HL-60 (cell line): ENCODE measurements around the gene GLRX2.

Source experiments
- DNase-seq, 2 experiments: peaks; one replicate each; pipeline ENCODE4 v3.0.0-alpha.2; 2010 to 2020; ENCODE audit warnings: low read depth in 1 of 2, low spot score in 1 of 2
- H3K27ac ChIP-seq: fragments of 250-450 bp; sonication (Bioruptor Pico); replicated peaks from 2 replicates; pipeline ENCODE4 v1.5.1; 2020; ENCODE audit warnings: mild to moderate bottlenecking, moderate library complexity
- H3K27me3 ChIP-seq: fragments of 250-450 bp; sonication (Bioruptor Pico); 2 replicates; pipeline ENCODE4 v1.5.1; 2021; ENCODE audit warnings: mild to moderate bottlenecking, moderate library complexity; ENCODE audit not compliant: insufficient read depth, poor library complexity, severe bottlenecking
- H3K4me3 ChIP-seq: replicated peaks from 2 replicates; pipeline ENCODE4 v1.5.1; 2011; ENCODE audit warnings: mild to moderate bottlenecking, control low read depth, low read length; ENCODE audit not compliant: insufficient read depth
- CTCF ChIP-seq: IDR thresholded peaks from one replicate; pipeline ENCODE4 v1.5.1; 2011; ENCODE audit warnings: low read length, control low read depth, inconsistent platforms; ENCODE audit not compliant: insufficient read depth
- GABPA ChIP-seq: IDR thresholded peaks from 2 replicates; pipeline ENCODE4 v1.6.1; 2012; ENCODE audit warnings: low read depth
- POLR2AphosphoS5 ChIP-seq: IDR thresholded peaks from 2 replicates; pipeline ENCODE4 v1.6.1; 2012; ENCODE audit warnings: low read depth
- REST ChIP-seq: IDR thresholded peaks from 2 replicates; pipeline ENCODE4 v1.6.1; 2012; ENCODE audit warnings: low read depth; ENCODE audit not compliant: insufficient replicate concordance
- SPI1 ChIP-seq: IDR thresholded peaks from 2 replicates; pipeline ENCODE4 v1.6.1; 2012; ENCODE audit warnings: low read depth, mild to moderate bottlenecking, borderline replicate concordance

GLRX2 gene

GRCh38 chr1:193140254-193140653 lies 35.0 kb upstream of the GLRX2 start:
- H3K27me3 ChIP-seq: no peaks in the 10 kb centered on the region
- no peak overlapping the region for H3K4me3 ChIP-seq
- no peak overlapping the region for H3K27ac ChIP-seq
- no peak for DNase-seq
- no peak for TF ChIP-seq POLR2AphosphoS5
- no peak for TF ChIP-seq CTCF
- no peak for TF ChIP-seq SPI1
- no peak for TF ChIP-seq GABPA
- no peak for TF ChIP-seq REST

GRCh38 chr1:193131266-193131860 lies 26.1 kb upstream of the GLRX2 start:
- H3K27me3 ChIP-seq: no peaks in the 10 kb centered on the region
- TF ChIP-seq SPI1: no peak
- no peak for TF ChIP-seq REST
- TF ChIP-seq GABPA: no peak
- no peak for TF ChIP-seq CTCF
- no peak for TF ChIP-seq POLR2AphosphoS5

GRCh38 chr1:193125369-193125768 lies 20.2 kb upstream of the GLRX2 start:
- H3K27me3 ChIP-seq: no peaks in the 10 kb centered on the region
- H3K4me3 ChIP-seq: no peak overlapping the region
- no peak for TF ChIP-seq POLR2AphosphoS5
- no peak for TF ChIP-seq SPI1
- TF ChIP-seq GABPA: no peak
- no peak for TF ChIP-seq REST
- TF ChIP-seq CTCF: no peak
- H3K27ac ChIP-seq: no peak overlapping the region
- no peak for DNase-seq

More at GRCh38 chr1:193131266-193131860, 26.1 kb upstream of the GLRX2 start:
- Histone ChIP-seq H3K27ac (no peak overlapping the region), H3K4me3 (no peak overlapping the region)
- no peak for DNase-seq
